Medulla oblongata (tissue), 1 donor: ENCODE results near the gene KCTD10.
"Not testable (repeated sequence)": the region's sequence is repeated elsewhere in the genome, so short reads cannot be mapped to it uniquely, and the experiment has no call there.

Source experiments
- DNase-seq: peaks from one replicate; pipeline ENCODE4 v3.0.0-alpha.2; 2015; ENCODE audit errors: extremely low spot score

KCTD10 gene

DNA sequence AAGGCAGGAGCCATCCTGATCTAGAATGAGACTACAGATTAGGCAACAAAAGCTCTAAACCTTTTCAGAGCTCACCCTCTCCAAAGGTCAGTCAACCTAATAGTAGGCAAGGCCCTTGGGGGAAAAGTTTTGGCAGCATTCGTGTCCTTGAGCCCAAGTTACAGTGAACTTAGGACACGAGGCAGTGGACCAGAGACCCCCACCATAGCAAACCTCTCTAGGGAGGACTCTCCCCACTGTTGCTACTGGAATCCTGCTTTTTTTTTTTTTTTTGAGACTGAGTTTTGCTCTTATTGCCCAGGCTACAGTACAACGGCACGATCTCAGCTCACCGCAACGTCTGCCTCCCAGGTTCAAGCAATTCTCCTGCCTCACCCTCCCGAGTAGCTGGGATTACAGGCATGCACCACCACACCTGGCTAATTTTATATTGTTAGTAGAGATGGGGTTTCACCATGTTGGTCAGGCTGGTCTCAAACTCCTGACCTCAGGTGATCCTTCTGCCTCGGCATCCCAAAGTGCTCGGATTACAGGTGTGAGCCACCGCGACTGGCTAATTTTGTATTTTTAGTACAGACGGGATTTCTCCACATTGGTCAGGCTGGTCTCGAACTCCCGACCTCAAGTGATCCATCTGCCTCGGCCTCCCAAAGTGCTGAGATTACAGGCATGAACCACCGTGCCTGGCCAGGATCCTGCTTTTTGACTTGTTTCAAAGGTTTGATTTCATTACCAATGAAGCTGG lies 3.4 kb downstream of the KCTD10 start:
- not testable (repeated sequence) for DNase-seq

DNA sequence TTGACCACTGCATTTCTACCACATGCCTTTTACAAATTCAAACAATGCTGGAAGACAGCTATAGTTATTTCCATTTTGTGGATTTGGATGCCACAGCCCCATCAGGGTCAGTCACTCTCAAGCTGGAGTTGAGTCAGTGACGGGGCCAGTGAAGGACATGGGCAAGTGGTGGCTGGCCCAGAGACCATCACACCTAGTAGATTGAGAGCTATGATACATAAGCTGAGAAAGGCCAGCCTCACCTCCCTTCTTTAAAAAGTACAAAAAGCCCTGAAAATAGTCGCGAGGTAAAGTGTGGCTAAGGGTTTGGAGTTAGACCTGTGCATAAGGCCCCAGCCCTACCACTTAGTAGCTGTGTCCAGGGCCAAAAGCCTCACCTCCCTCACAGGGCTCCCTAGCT lies 4.1 kb downstream of the KCTD10 start:
- DNase-seq = no peak

DNA sequence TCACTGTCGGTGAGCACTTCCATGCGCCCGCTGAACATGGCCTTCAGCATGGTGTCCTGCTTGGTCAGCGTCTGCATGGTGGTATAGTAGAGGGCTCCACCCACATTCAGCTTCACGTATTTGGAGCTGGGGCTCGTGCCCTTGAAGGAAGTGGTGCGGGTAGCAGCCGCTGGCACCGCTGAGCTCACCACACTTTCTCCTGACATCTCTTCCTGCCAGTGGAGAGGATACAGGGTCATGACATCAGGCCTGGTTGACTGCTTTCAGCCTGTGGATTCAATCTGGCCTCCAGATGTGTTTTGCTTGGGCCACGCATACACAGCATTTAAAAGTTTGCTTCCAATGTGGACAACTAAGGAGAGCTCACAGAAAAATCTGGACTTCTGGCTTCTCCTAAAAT lies 7.6 kb downstream of the KCTD10 start:
- no peak for DNase-seq

GRCh38 chr12:109467978-109468676 lies 9.0 kb downstream of the KCTD10 start:
- no peak for DNase-seq

DNA sequence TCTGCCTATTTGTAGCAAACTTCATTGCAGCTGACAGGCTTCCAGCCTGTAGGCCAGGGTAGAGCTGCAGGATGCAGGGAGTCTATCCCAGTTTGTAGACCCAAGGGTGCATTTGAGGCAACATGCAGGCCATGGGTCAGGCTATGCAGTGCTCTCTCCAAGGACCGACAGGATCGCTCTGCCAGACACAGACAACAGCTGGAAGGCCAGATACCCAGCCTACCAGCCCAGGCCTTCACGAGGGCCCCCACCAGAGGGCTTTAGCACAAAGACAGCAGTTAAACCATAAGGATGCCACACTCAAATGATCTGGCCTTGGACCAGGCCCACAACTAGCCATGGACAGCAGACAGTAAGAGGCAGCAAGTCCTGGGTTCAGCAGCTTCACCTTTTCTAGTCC lies 10.3 kb downstream of the KCTD10 start:
- peak; percentile 52 for DNase-seq

- no peak for DNase-seq
These were observed 10.8 kb downstream of the KCTD10 start for GRCh38 chr12:109466305-109466704.

DNA sequence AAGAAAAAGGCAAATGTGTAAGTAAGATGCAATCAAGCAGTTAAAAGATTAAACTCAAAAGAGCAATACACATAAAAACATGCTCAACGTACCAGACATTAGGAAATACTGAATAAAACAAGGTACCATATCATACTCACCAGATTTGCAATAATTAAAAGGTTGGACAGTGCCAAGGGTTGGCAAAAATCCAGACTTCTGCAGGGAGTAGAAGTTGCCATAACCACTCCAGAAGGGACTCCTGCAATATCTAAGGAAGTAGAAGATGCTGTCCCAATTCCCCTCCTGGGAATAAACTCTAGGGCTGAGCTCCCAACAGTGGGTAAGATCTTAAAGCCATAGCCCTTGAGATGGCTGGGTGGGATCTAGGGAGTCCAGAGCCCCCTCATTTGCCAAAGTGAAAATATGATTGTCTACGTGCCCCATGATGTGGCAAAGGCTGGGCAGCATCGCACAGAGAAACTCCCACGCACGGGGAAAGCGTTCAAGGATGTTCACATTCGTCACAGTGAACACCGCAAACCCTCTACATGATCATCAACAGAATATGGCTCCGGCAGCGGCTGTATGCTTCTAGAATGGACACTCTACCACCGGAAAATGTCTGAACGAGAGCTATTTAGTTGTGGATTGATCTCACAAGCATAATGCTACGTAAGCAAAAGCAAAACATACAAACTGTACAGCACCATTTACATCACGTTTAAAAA lies 12.3 kb downstream of the KCTD10 start:
- no peak for DNase-seq

GRCh38 chr12:109463756-109464155 lies 13.3 kb downstream of the KCTD10 start:
- no peak for DNase-seq

- DNase-seq = peak; percentile 56
These were observed 14.0 kb downstream of the KCTD10 start for GRCh38 chr12:109462868-109463692.

- peak; percentile 77 for DNase-seq
These were observed 15.0 kb downstream of the KCTD10 start for GRCh38 chr12:109461846-109462756.

GRCh38 chr12:109461049-109461845 lies 15.9 kb downstream of the KCTD10 start:
- DNase-seq = peak; percentile 70

- no peak for DNase-seq
These were observed 16.6 kb downstream of the KCTD10 start for GRCh38 chr12:109460538-109460937.

- no peak for DNase-seq
These were observed 17.9 kb downstream of the KCTD10 start for GRCh38 chr12:109459247-109459646.

DNA sequence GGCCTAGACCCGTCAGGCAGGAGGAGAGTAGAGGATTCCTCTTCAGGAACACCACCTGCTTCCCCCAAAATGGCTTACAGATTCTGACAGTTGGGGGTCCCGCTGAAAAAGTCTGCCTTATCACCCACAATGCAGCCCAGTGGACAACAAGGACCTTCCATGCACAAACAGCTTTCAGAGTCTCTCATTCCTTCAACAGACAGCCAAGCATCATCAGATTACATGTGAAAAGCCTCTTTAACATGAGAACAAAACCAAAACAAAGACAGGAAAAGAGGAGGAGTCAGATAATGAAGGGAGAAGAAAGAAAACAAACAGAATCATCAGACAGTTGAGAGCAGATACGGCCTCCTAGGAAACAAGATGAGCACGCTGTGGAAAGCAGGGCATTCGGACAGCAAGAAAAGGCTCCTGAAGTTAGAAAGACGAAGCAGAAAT lies 18.3 kb downstream of the KCTD10 start:
- peak; percentile 55 for DNase-seq

DNA sequence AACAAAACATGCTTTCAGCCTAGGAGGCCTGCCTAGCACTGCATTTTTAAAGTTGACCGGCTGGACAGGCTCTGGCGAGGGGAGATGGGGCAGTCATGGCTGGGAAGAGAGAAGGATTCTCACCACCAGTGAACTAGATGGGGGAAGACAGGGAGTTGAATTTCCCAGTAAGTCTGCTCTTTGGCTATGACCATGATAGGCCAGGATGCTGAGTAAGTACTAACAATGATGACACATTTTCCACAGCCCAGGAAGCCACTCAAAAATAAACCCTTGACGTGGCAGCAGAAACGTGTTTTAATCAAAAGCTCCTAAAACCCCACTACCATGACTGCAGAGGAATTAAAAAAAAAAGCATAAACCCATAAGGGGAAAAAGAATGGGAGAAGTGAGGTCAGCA lies 19.0 kb downstream of the KCTD10 start:
- DNase-seq = no peak

DNA sequence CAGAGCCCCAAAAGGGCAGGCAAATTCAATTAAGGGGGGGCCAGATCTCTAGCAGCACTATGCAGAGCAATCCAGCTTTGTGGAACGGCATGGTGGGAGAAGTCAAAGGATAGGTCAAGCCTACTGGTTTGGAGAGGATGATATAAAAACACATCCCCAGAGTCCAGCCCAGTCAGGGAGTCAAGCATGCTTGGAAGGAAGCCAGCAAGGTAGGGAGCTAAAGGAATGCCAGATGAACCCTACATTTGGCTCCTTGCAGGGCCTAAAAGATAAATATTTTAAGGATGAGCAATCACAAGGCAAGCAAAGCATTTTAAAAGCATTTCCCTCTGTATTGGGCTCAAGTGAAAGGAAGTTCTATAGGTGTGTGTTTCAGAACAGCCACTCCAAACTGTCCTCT lies 21.4 kb downstream of the KCTD10 start:
- DNase-seq = no peak

GRCh38 chr12:109452489-109452888 lies 24.6 kb downstream of the KCTD10 start:
- DNase-seq = no peak

DNA sequence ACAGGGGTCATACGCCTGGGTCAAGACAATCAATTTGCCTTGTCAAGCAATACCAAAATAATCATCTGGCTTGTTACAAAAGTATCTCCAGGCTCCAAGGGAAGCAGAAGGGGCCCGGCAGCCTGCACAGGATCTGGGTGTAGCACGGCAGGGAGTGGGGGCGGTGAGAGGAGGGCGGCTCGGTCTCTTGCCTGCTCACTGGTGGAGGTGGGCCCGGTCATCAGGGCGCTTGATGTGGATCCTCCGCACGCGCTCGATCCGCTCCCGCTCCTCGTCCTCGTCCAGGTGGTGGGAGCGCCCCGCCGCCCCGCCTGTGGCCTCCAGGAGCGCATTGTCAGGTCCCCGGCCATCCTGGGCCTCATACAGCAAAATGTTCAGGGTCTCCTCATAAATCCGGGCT lies 25.7 kb downstream of the KCTD10 start:
- no peak for DNase-seq

GRCh38 chr12:109450980-109451379 lies 26.1 kb downstream of the KCTD10 start:
- DNase-seq = no peak
